HCT116 (cell line): Measurements from ENCODE around the gene KPNA4. TPM values are rescaled to one million over a fixed set of nuclear protein-coding genes. Genes with fewer than 3 reads are reported as not detected.

Experiments
- ATAC-seq: fragments of 200-7000 bp; cut with Tn5 transposase; 2 replicates; pipeline ENCODE4 v1.9.1; 2020; ENCODE audit warnings: mild to moderate bottlenecking, moderate library complexity
- BruUV-seq: library from RNA; stranded (reverse); fragments of 400-500 nt; replicated peaks from 2 replicates; lab custom pipeline; 2021; lab: Mats Ljungman, UMichigan
- CTCF ChIA-PET: fragments of 300-600 bp; sonication (Branson Sonifier 250); formaldehyde crosslinking; loops from one replicate; lab custom pipeline; 2021; ENCODE audit warnings: antibody characterized with exemption; lab: Charles Lee
- POLR2A ChIA-PET: fragments of 300-600, 350-600 bp; sonication (Branson Sonifier 250); formaldehyde crosslinking; loops from one replicate; lab custom pipeline; 2021; ENCODE audit warnings: antibody characterized with exemption; lab: Charles Lee
- RAD21 ChIA-PET, 2 experiments: fragments of 300-600 bp; sonication (Branson Sonifier 250); formaldehyde crosslinking; loops; one replicate each; lab custom pipeline; 2023; ENCODE audit warnings: low total read pairs in 2 of 2; ENCODE audit not compliant: uncharacterized antibody in 2 of 2, unreplicated experiment in 2 of 2, low non-redundant PET in 1 of 2; lab: Charles Lee
- DNase-seq: peaks from one replicate; pipeline ENCODE4 v3.0.0-alpha.2; 2010; ENCODE audit warnings: low read depth, low spot score
- H2AFZ ChIP-seq: fragments of 200-600 bp; shearing (Covaris generic), sonication (generic); 2 replicates; pipeline ENCODE4 v1.6.1; 2017; ENCODE audit warnings: low read depth, mixed run types, mixed read lengths, antibody characterized with exemption, low read length; ENCODE audit not compliant: poor library complexity, severe bottlenecking
- H3K27ac ChIP-seq: 2 replicates; pipeline ENCODE4 v1.5.1; 2012; ENCODE audit warnings: low read depth, low read length
- H3K27me3 ChIP-seq: fragments of 200-600 bp; sonication (generic); 2 replicates; pipeline ENCODE4 v1.6.1; 2016; ENCODE audit warnings: mixed run types, low read length, mixed read lengths; ENCODE audit not compliant: insufficient read depth
- H3K36me3 ChIP-seq, 2 experiments: fragments of 200-500 bp in 1 of 2; fragments of 200-600 bp in 1 of 2; sonication (Bioruptor generic) in 1 of 2; sonication (generic) in 1 of 2; 2 replicates each; pipeline versions ENCODE4 v1.5.1 to v1.6.1; 2014 to 2016; ENCODE audit warnings: low read length in 2 of 2, inconsistent platforms in 1 of 2, mixed read lengths in 1 of 2, mixed run types in 1 of 2; ENCODE audit not compliant: insufficient read depth in 2 of 2, control insufficient read depth in 1 of 2
- H3K4me1 ChIP-seq, 2 experiments: fragments of 200-600 bp in 1 of 2; sonication (generic) in 1 of 2; 2 replicates each; pipeline versions ENCODE4 v1.5.1 to v1.6.1; 2012 to 2017; ENCODE audit warnings: low read length in 2 of 2, inconsistent platforms in 1 of 2, mild to moderate bottlenecking in 1 of 2, mixed read lengths in 1 of 2, mixed run types in 1 of 2, moderate library complexity in 1 of 2; ENCODE audit not compliant: insufficient read depth in 2 of 2, control insufficient read depth in 1 of 2
- H3K4me2 ChIP-seq: fragments of 200-600 bp; sonication (generic); 2 replicates; pipeline ENCODE4 v1.6.1; 2017; ENCODE audit warnings: mixed run types, low read length, mixed read lengths
- H3K4me3 ChIP-seq, 2 experiments: fragments of 200-600 bp in 1 of 2; sonication (generic) in 1 of 2; replicated peaks in 1 of 2; 2 replicates each; pipeline ENCODE4 v1.5.1; 2011 to 2016; ENCODE audit warnings: low read length in 2 of 2, control low read depth in 1 of 2, low read depth in 1 of 2, mild to moderate bottlenecking in 1 of 2, mixed read lengths in 1 of 2, mixed run types in 1 of 2
- H3K79me2 ChIP-seq: fragments of 200-600 bp; sonication (generic); 2 replicates; pipeline ENCODE4 v1.6.1; 2017; ENCODE audit warnings: mild to moderate bottlenecking, mixed run types, low read length, moderate library complexity, mixed read lengths; ENCODE audit not compliant: insufficient read depth
- H3K9ac ChIP-seq: fragments of 200-600 bp; sonication (generic); 2 replicates; pipeline ENCODE4 v1.6.1; 2016; ENCODE audit warnings: low read length, mixed read lengths
- H3K9me2 ChIP-seq: fragments of 200-600 bp; sonication (generic), shearing (Covaris generic); 2 replicates; pipeline ENCODE4 v1.6.1; 2017; ENCODE audit warnings: mixed run types, mild to moderate bottlenecking, moderate library complexity; ENCODE audit not compliant: insufficient read depth
- H3K9me3 ChIP-seq, 2 experiments: fragments of 200-500 bp in 1 of 2; fragments of 200-600 bp in 1 of 2; sonication (Bioruptor generic) in 1 of 2; sonication (generic) in 1 of 2; 2 replicates each; pipeline ENCODE4 v1.6.1; 2014 to 2017; ENCODE audit warnings: low read length in 2 of 2, mixed read lengths in 2 of 2, inconsistent platforms in 1 of 2, low read depth in 1 of 2, mild to moderate bottlenecking in 1 of 2, mixed run types in 1 of 2, moderate library complexity in 1 of 2; ENCODE audit not compliant: control insufficient read depth in 1 of 2, insufficient read depth in 1 of 2
- H4K20me1 ChIP-seq: fragments of 200-600 bp; sonication (generic), shearing (Covaris generic); 2 replicates; pipeline ENCODE4 v1.6.1; 2017; ENCODE audit warnings: mixed run types, mild to moderate bottlenecking, moderate library complexity; ENCODE audit not compliant: insufficient read depth
- ATF3 ChIP-seq: IDR thresholded peaks from 2 replicates; pipeline ENCODE4 v1.6.1; 2012
- CBX3 ChIP-seq: IDR thresholded peaks from 2 replicates; pipeline ENCODE4 v1.6.1; 2012; ENCODE audit warnings: low read depth
- CTCF ChIP-seq, 3 experiments: fragments of 200-600 bp in 1 of 3; sonication (generic) in 1 of 3; IDR thresholded peaks in 2 of 3; conservative IDR thresholded peaks in 1 of 3; 2 replicates each; pipeline ENCODE4 v1.5.1; 2012 to 2017; ENCODE audit warnings: low read depth in 2 of 3, low read length in 2 of 3, antibody characterized with exemption in 1 of 3, borderline replicate concordance in 1 of 3, control low read depth in 1 of 3, mild to moderate bottlenecking in 1 of 3, mixed read lengths in 1 of 3, mixed run types in 1 of 3, moderate library complexity in 1 of 3; ENCODE audit not compliant: insufficient read depth in 1 of 3
- EGR1 ChIP-seq: IDR thresholded peaks from 2 replicates; pipeline ENCODE4 v1.6.1; 2012; ENCODE audit warnings: low read depth
- EZH2phosphoT487 ChIP-seq: fragments of 200-600 bp; IDR thresholded peaks from 2 replicates; pipeline ENCODE4 v1.6.1; 2018; ENCODE audit warnings: antibody characterized with exemption, borderline replicate concordance
- FOSL1 ChIP-seq: IDR thresholded peaks from 2 replicates; pipeline ENCODE4 v1.6.1; 2012; ENCODE audit warnings: low read depth
- JUND ChIP-seq: IDR thresholded peaks from 2 replicates; pipeline ENCODE4 v1.6.1; 2012
- SIN3A ChIP-seq: IDR thresholded peaks from 2 replicates; pipeline ENCODE4 v1.6.1; 2012; ENCODE audit warnings: low read depth
- SP1 ChIP-seq: IDR thresholded peaks from 2 replicates; pipeline ENCODE4 v1.6.1; 2012; ENCODE audit warnings: low read depth
- YY1 ChIP-seq: IDR thresholded peaks from 2 replicates; pipeline ENCODE4 v1.6.1; 2011; ENCODE audit warnings: low read length, low read depth, moderate library complexity, mild to moderate bottlenecking; ENCODE audit not compliant: insufficient replicate concordance; ENCODE audit errors: extremely low read depth
- intact Hi-C: fragments of 100-400 bp; cut with micrococcal nuclease; formaldehyde crosslinking; loops from 2 replicates; pipeline ENCODE4 v1.10.0; 2022
- total RNA-seq: library from RNA; stranded (reverse); gene quantifications from one replicate; pipeline ENCODE4 v1.2.1, GENCODE V29; 2021; ENCODE audit not compliant: unreplicated experiment

The KPNA4 gene
- total RNA-seq, 1 experiment from 2014 or later, result 43.1 TPM

- Histone ChIP-seq H4K20me1 (no peaks in the 10 kb centered on the region), H3K4me3 (no peak overlapping the region), H3K36me3 (no peaks in the 10 kb centered on the region), H3K9me2 (no peaks in the 10 kb centered on the region), H3K79me2 (no peaks in the 10 kb centered on the region), H3K9me3 (no peaks in the 10 kb centered on the region), H2AFZ (no peak overlapping the region), H3K4me2 (no peak overlapping the region), H3K9ac (no peak overlapping the region), H3K4me1 (no peaks in the 10 kb centered on the region), H3K27ac (no peak overlapping the region), H3K27me3 (no peaks in the 10 kb centered on the region)
- intact Hi-C loops, result no loop called here
- no TSS peak for BruUV-seq
- ChIA-PET RAD21 (no interaction called here), CTCF (no interaction called here), POLR2A (no interaction called here)
- no peak for TF ChIP-seq ATF3
- TF ChIP-seq CTCF (IDR thresholded peaks at IDR 0.05 in 2 of 3, conservative IDR thresholded peaks at IDR 0.05 in 1 of 3; ENCODE audit: borderline replicate concordance in 1 of 3, insufficient read depth in 1 of 3, low read depth in 2 of 3, low read length in 2 of 3), result no peak
- no peak for TF ChIP-seq CBX3
- TF ChIP-seq SIN3A, result no peak
- no peak for TF ChIP-seq EGR1
- DNase-seq, result no peak
- no peak for ATAC-seq
Measured at GRCh38 chr3:160588023-160588422, 22.7 kb upstream of the KPNA4 start.

- Histone ChIP-seq H3K4me2 (no peak overlapping the region), H3K9me3 (no peaks in the 10 kb centered on the region), H3K9ac (no peak overlapping the region), H3K27me3 (no peaks in the 10 kb centered on the region), H3K9me2 (no peaks in the 10 kb centered on the region), H3K4me3 (no peak overlapping the region), H3K27ac (no peak overlapping the region), H3K36me3 (no peaks in the 10 kb centered on the region), H3K79me2 (no peaks in the 10 kb centered on the region), H2AFZ (no peak overlapping the region), H3K4me1 (no peaks in the 10 kb centered on the region), H4K20me1 (no peaks in the 10 kb centered on the region)
- no TSS peak for BruUV-seq
- POLR2A ChIA-PET, result no interaction called here
- CTCF ChIA-PET, result no interaction called here
- RAD21 ChIA-PET, result no interaction called here
- intact Hi-C loops, result no loop called here
- no peak for TF ChIP-seq EZH2phosphoT487
- no peak for TF ChIP-seq SP1
- TF ChIP-seq YY1, result no peak
- TF ChIP-seq FOSL1, result no peak
- no peak for TF ChIP-seq JUND
- no peak for DNase-seq
- ATAC-seq, result no peak
Measured at GRCh38 chr3:160587105-160587504, 21.7 kb upstream of the KPNA4 start.
